ENCODE data around the gene SUCLG2. TPM values are rescaled to one million over a fixed set of nuclear protein-coding genes. Genes with fewer than 3 reads are reported as not detected.
A peak's percentile ranks its signal among the peaks of the same experiment; 100 is the strongest.

Gene SUCLG2
- total and polyA plus RNA-seq, 9 of the 15 experiments (the other 6 are each of a cell fraction or from before 2014, with no cell fraction given): 10.1 to 41.4 (median 29.0) TPM

DNA sequence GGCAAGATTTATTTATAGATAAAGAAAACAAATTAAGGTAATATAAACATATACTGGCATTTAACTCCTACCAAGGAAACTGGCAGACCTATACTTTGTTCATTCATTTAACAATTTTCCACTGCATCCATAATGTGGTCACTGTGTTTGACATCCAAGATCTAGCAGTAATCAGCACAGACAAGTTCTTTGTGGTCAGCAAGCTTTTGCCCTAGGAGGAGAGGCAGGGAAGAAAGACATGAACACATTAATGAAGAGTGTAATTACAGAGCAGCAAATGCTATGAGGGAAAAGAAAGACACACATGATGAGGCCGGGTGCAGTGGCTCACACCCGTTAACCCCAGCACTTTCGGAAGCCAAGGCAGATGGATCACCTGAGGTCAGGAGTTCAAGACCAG, 34.4 kb downstream of the SUCLG2 start (continued):
- TF ChIP-seq, protein P1, sequence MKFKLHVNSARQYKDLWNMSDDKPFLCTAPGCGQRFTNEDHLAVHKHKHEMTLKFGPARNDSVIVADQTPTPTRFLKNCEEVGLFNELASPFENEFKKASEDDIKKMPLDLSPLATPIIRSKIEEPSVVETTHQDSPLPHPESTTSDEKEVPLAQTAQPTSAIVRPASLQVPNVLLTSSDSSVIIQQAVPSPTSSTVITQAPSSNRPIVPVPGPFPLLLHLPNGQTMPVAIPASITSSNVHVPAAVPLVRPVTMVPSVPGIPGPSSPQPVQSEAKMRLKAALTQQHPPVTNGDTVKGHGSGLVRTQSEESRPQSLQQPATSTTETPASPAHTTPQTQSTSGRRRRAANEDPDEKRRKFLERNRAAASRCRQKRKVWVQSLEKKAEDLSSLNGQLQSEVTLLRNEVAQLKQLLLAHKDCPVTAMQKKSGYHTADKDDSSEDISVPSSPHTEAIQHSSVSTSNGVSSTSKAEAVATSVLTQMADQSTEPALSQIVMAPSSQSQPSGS (CRISPR knock-in tag; IDR thresholded peaks at IDR 0.05): no peak

DNA sequence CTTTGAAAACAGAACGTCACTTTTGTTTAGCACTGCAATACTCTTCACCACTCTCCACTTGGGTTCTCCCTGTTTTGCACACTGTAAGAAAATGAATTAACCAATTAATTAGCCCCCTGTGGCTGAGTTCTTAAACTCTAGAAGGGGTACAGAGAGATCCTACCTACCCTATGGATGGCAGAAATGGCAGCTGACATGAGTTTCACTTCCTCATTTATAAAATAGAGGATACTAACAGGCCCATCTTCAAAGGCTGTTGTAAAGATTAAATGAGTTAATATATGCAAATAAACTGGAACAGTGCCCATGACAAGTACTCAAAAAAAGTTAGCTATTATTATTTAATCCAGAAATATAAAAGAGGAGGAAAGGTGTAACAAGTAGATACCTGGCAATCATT, 36.9 kb downstream of the SUCLG2 start:
- H3K9me1 ChIP-seq (ENCODE audit: control insufficient read depth, insufficient read depth, low read length): no peaks in the 10 kb centered on the region
- H3K27me3 ChIP-seq (ENCODE audit: control insufficient read depth in 2 of 2, insufficient read depth in 2 of 2, low read length in 2 of 2): no peaks in the 10 kb centered on the region
- TF ChIP-seq, protein P2, sequence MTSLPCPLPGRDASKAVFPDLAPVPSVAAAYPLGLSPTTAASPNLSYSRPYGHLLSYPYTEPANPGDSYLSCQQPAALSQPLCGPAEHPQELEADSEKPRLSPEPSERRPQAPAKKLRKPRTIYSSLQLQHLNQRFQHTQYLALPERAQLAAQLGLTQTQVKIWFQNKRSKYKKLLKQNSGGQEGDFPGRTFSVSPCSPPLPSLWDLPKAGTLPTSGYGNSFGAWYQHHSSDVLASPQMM (CRISPR knock-in tag; IDR thresholded peaks at IDR 0.05): no peak
- TF ChIP-seq SPI1 (IDR thresholded peaks at IDR 0.05; ENCODE audit: borderline replicate concordance, low read depth, low read length): 0 out of 2 replicates have a peak, but pooled peaks have one; percentile 25
- H4K20me1 ChIP-seq (replicated peaks; ENCODE audit: control insufficient read depth, insufficient read depth, low read length): no peaks in the 10 kb centered on the region
- WGBS (ENCODE audit: insufficient coverage, low coverage, missing lambda C conversion rate): 77% methylated on average over 1 of the region's 1 CpG
- H3K27ac ChIP-seq (ENCODE audit: extremely low read depth, low read depth, low read length): no peak overlapping the region
- no peak for ATAC-seq
- ChIA-PET POLR2A (no interaction called here), CTCF (ENCODE audit: low intra/inter-chr PET ratio) (no interaction called here)
- H3K9ac ChIP-seq (ENCODE audit: insufficient read depth in 1 of 2, low read depth in 2 of 2, low read length in 2 of 2): no peak overlapping the region
- DNase-seq (ENCODE audit: extremely low read depth in 1 of 4, low spot score in 3 of 4): no peak
- no peak overlapping the region for H2AFZ ChIP-seq (ENCODE audit: low read depth, low read length)
- H3K4me2 ChIP-seq (ENCODE audit: insufficient read depth, low read length): no peak overlapping the region
- H3K79me2 ChIP-seq (ENCODE audit: control insufficient read depth, insufficient read depth, low read length): no peaks in the 10 kb centered on the region
- BruUV-seq (replicated peaks): no TSS peak
- no peak for FAIRE-seq
- H3K9me3 ChIP-seq (replicated peaks; ENCODE audit: control insufficient read depth, insufficient read depth, low read depth, low read length): no peaks in the 10 kb centered on the region
- no peak overlapping the region for H3K4me3 ChIP-seq
- intact Hi-C loops (cut with micrococcal nuclease) (no loop called here), in situ Hi-C loops (cut with MboI) (no loop called here)
- H3K36me3 ChIP-seq (ENCODE audit: control insufficient read depth, insufficient read depth, low read length): peaks cover 16% of the 10 kb centered on the region; the same call in 2 of the 3 replicates
- H3K4me1 ChIP-seq (replicated peaks in 1 of 2; ENCODE audit: control insufficient read depth in 2 of 2, insufficient read depth in 2 of 2, low read length in 2 of 2): no peaks in the 10 kb centered on the region

Data from K562 (cell line).